CD4-positive, alpha-beta T cell (primary cell): ENCODE measurements around the gene KNOP1. TPM values are rescaled to one million over a fixed set of nuclear protein-coding genes. Genes with fewer than 3 reads are reported as not detected.

ENCODE experiments used
- ATAC-seq: fragments of 200-7000 bp; cut with Tn5 transposase; one replicate; pipeline ENCODE4 v1.10.0; 2022; ENCODE audit warnings: mild to moderate bottlenecking; ENCODE audit not compliant: poor library complexity
- CTCF ChIA-PET: fragments of 350-600 bp; sonication (Branson Sonifier 250); formaldehyde crosslinking; loops from one replicate; lab custom pipeline; 2021; ENCODE audit warnings: antibody characterized with exemption, inconsistent platforms; lab: Charles Lee
- POLR2A ChIA-PET: fragments of 350-600 bp; sonication (Branson Sonifier 250); formaldehyde crosslinking; loops from one replicate; lab custom pipeline; 2021; ENCODE audit warnings: antibody characterized with exemption, inconsistent platforms; lab: Charles Lee
- DNase-seq, 14 experiments: peaks; one replicate each; pipeline ENCODE4 v3.0.0-alpha.2; 2013 to 2020; ENCODE audit warnings: mixed read lengths in 2 of 14
- H3K27ac ChIP-seq, 2 donors: one replicate each; pipeline versions ENCODE4 v1.5.1 to v1.7.0; 2013; ENCODE audit warnings: low read length in 2 of 2, low read depth in 1 of 2, mild to moderate bottlenecking in 1 of 2
- H3K27me3 ChIP-seq, 2 experiments: 1 replicate in 1 of 2; 2 replicates in 1 of 2; pipeline versions ENCODE4 v1.6.1 to v1.7.0; 2013; ENCODE audit warnings: low read length in 2 of 2, control low read depth in 1 of 2, mild to moderate bottlenecking in 1 of 2, moderate library complexity in 1 of 2; ENCODE audit not compliant: insufficient read depth in 2 of 2, control insufficient read depth in 1 of 2
- H3K36me3 ChIP-seq: one replicate; pipeline ENCODE4 v1.6.1; 2013; ENCODE audit warnings: low read length, control low read depth; ENCODE audit not compliant: insufficient read depth
- H3K4me1 ChIP-seq: one replicate; pipeline ENCODE4 v1.6.1; 2013; ENCODE audit warnings: low read length, control low read depth; ENCODE audit not compliant: insufficient read depth
- H3K4me3 ChIP-seq: one replicate; pipeline ENCODE4 v1.5.1; 2013; ENCODE audit warnings: mild to moderate bottlenecking, low read length, moderate library complexity
- H3K9me3 ChIP-seq, 2 experiments: 1 replicate in 1 of 2; 2 replicates in 1 of 2; pipeline versions ENCODE4 v1.6.1 to v1.7.0; 2013; ENCODE audit warnings: low read length in 2 of 2, mild to moderate bottlenecking in 2 of 2, control low read depth in 1 of 2, moderate library complexity in 1 of 2; ENCODE audit not compliant: control insufficient read depth in 1 of 2, insufficient read depth in 1 of 2
- H3K27ac Mint-ChIP-seq: one replicate; pipeline ENCODE4 v1.8.0; 2020; ENCODE audit warnings: mixed read lengths
- H3K27me3 Mint-ChIP-seq: one replicate; pipeline ENCODE4 v1.8.0; 2021; ENCODE audit warnings: mixed read lengths
- H3K36me3 Mint-ChIP-seq: one replicate; pipeline ENCODE4 v1.8.0; 2021; ENCODE audit warnings: low read depth, mixed read lengths
- H3K4me1 Mint-ChIP-seq: one replicate; pipeline ENCODE4 v1.8.0; 2021; ENCODE audit warnings: low read depth, mixed read lengths
- H3K4me3 Mint-ChIP-seq: one replicate; pipeline ENCODE4 v1.8.0; 2020; ENCODE audit warnings: mild to moderate bottlenecking, mixed read lengths
- H3K9me3 Mint-ChIP-seq: one replicate; pipeline ENCODE4 v1.8.0; 2020; ENCODE audit warnings: mixed read lengths
- CTCF ChIP-seq: fragments of 200-600 bp; IDR thresholded peaks from one replicate; pipeline ENCODE4 v1.8.0; 2022; ENCODE audit warnings: antibody characterized with exemption, mild to moderate bottlenecking
- intact Hi-C, 2 experiments: fragments of 100-400 bp; cut with DNase I in 1 of 2; cut with micrococcal nuclease in 1 of 2; formaldehyde crosslinking; loops; one replicate each; pipeline versions ENCODE4 v1.15.1 to v1.9.0; 2023 to 2025; cut with DNase I, micrococcal nuclease
- total RNA-seq, 174 experiments: library from RNA in 2 of 174; stranded (reverse) in 2 of 174; gene quantifications; one replicate each; pipeline ENCODE4 v1.2.3 and lab custom pipeline; 2021 to 2026

Gene KNOP1
- total RNA-seq, 2 experiments from 2014 or later = 3.5 to 4.1 TPM

GRCh38 chr16:19745286-19746010, 27.4 kb upstream of the KNOP1 start:
- Mint-ChIP-seq H3K36me3 (no peaks in the 10 kb centered on the region), H3K27ac (no peak overlapping the region), H3K4me1 (no peaks in the 10 kb centered on the region), H3K9me3 (no peaks in the 10 kb centered on the region), H3K4me3 (no peak overlapping the region), H3K27me3 (no peaks in the 10 kb centered on the region)
- no peak for TF ChIP-seq CTCF
- H3K27me3 ChIP-seq = no peaks in the 10 kb centered on the region
- no peaks in the 10 kb centered on the region for H3K4me1 ChIP-seq
- no peak overlapping the region for H3K4me3 ChIP-seq
- no peaks in the 10 kb centered on the region for H3K36me3 ChIP-seq
- intact Hi-C loops = no loop called here
- ChIA-PET POLR2A (no interaction called here), CTCF (interaction anchor here (0.6 kb wide), 1 partner anchor 211 kb away, joined by 4 read pairs; no protein-coding TSS in a partner anchor)
- ATAC-seq (no peak), DNase-seq (no peak)
- H3K9me3 ChIP-seq = no peaks in the 10 kb centered on the region
- no peak overlapping the region for H3K27ac ChIP-seq

GRCh38 chr16:19744670-19745069, 26.6 kb upstream of the KNOP1 start:
- DNase-seq = no peak
- H3K27me3 Mint-ChIP-seq = no peaks in the 10 kb centered on the region
- Histone ChIP-seq H3K4me3 (no peak overlapping the region), H3K27ac (no peak overlapping the region), H3K4me1 (no peaks in the 10 kb centered on the region), H3K27me3 (no peaks in the 10 kb centered on the region), H3K9me3 (no peaks in the 10 kb centered on the region), H3K36me3 (no peaks in the 10 kb centered on the region)
- H3K36me3 Mint-ChIP-seq = no peaks in the 10 kb centered on the region
- no peak overlapping the region for H3K27ac Mint-ChIP-seq
- POLR2A ChIA-PET = no interaction called here
- no peak for ATAC-seq
- no peak overlapping the region for H3K4me3 Mint-ChIP-seq
- CTCF ChIA-PET = no interaction called here
- intact Hi-C loops = no loop called here
- H3K4me1 Mint-ChIP-seq = no peaks in the 10 kb centered on the region
- H3K9me3 Mint-ChIP-seq = no peaks in the 10 kb centered on the region
- no peak for TF ChIP-seq CTCF

- intact Hi-C loops = no loop called here
- no peak for ATAC-seq
Measured at GRCh38 chr16:19743816-19744159, 25.8 kb upstream of the KNOP1 start.

More at GRCh38 chr16:19743816-19744159, 25.8 kb upstream of the KNOP1 start:
- Mint-ChIP-seq H3K4me1 (no peaks in the 10 kb centered on the region), H3K4me3 (no peak overlapping the region), H3K36me3 (no peaks in the 10 kb centered on the region), H3K27ac (no peak overlapping the region), H3K9me3 (no peaks in the 10 kb centered on the region), H3K27me3 (no peaks in the 10 kb centered on the region)
- Histone ChIP-seq H3K36me3 (no peaks in the 10 kb centered on the region), H3K27me3 (no peaks in the 10 kb centered on the region), H3K4me1 (no peaks in the 10 kb centered on the region), H3K4me3 (no peak overlapping the region), H3K9me3 (no peaks in the 10 kb centered on the region), H3K27ac (no peak overlapping the region)
- POLR2A ChIA-PET = no interaction called here
- no peak for DNase-seq
- no peak for TF ChIP-seq CTCF
- CTCF ChIA-PET = no interaction called here
